NB4 (cell line): ENCODE results near the gene ENTPD2.

Source experiments
- CTCF ChIP-seq: IDR thresholded peaks from one replicate; pipeline ENCODE4 v1.5.1; 2012; ENCODE audit warnings: low read depth, low read length
- POLR2A ChIP-seq: IDR thresholded peaks from 2 replicates; pipeline ENCODE4 v1.6.1; 2011; ENCODE audit warnings: mild to moderate bottlenecking; ENCODE audit not compliant: insufficient read length; ENCODE audit errors: extremely low read depth

- TF ChIP-seq CTCF, result no peak
- TF ChIP-seq POLR2A, result no peak
Measured at GRCh38 chr9:137014166-137014565, 39.7 kb downstream of the ENTPD2 start.
